Activated CD8-positive, alpha-beta memory T cell treated with anti-CD3 and anti-CD28 coated beads, Interleukin-2, amount 10 ng/mL, durations not matched to agents 7 days and 5 days (primary cell): ENCODE data around the gene SPX. TPM values are rescaled to one million over a fixed set of nuclear protein-coding genes. Genes with fewer than 3 reads are reported as not detected.

Experiments used
- ATAC-seq: fragments of 150-1000 bp; cut with Tn5 transposase; one replicate; pipeline ENCODE4 v1.10.0; 2021; ENCODE audit warnings: moderate library complexity
- CTCF ChIA-PET: fragments of 350-600 bp; sonication (Branson Sonifier 250); formaldehyde crosslinking; loops from one replicate; lab custom pipeline; 2021; ENCODE audit warnings: antibody characterized with exemption; lab: Charles Lee
- DNase-seq: peaks from one replicate; pipeline ENCODE4 v3.0.0-alpha.2; 2020
- H3K27ac Mint-ChIP-seq: one replicate; pipeline ENCODE4 v1.8.0; 2021; ENCODE audit warnings: mild to moderate bottlenecking, mixed read lengths
- H3K27me3 Mint-ChIP-seq: one replicate; pipeline ENCODE4 v1.8.0; 2021; ENCODE audit warnings: mixed read lengths
- H3K36me3 Mint-ChIP-seq: one replicate; pipeline ENCODE4 v1.8.0; 2021; ENCODE audit warnings: mild to moderate bottlenecking, mixed read lengths
- H3K4me1 Mint-ChIP-seq: one replicate; pipeline ENCODE4 v1.8.0; 2021; ENCODE audit warnings: mixed read lengths
- H3K4me3 Mint-ChIP-seq: one replicate; pipeline ENCODE4 v1.8.0; 2021; ENCODE audit warnings: mild to moderate bottlenecking, moderate library complexity, mixed read lengths
- H3K9me3 Mint-ChIP-seq: one replicate; pipeline ENCODE4 v1.8.0; 2022; ENCODE audit warnings: low read depth, mixed read lengths
- total RNA-seq, 2 experiments: library from RNA; stranded (reverse); gene quantifications; one replicate each; pipeline ENCODE4 v1.2.3, GENCODE V29; 2021

Gene SPX
- total RNA-seq, 2 experiments from 2014 or later: 0.40 to 0.64 TPM

- no peaks in the 10 kb centered on the region for H3K36me3 Mint-ChIP-seq
- CTCF ChIA-PET: no interaction called here
- no peak for DNase-seq
- ATAC-seq: no peak
- peaks cover under 1% of the 10 kb centered on the region for H3K4me1 Mint-ChIP-seq
- H3K9me3 Mint-ChIP-seq: no peaks in the 10 kb centered on the region
- no peak overlapping the region for H3K4me3 Mint-ChIP-seq
- peaks cover 4% of the 10 kb centered on the region for H3K27me3 Mint-ChIP-seq
- H3K27ac Mint-ChIP-seq: no peak overlapping the region
These were observed 19.5 kb downstream of the SPX start for GRCh38 chr12:21545557-21545956.

GRCh38 chr12:21546716-21547115, 20.6 kb downstream of the SPX start:
- ATAC-seq (no peak), DNase-seq (no peak)
- CTCF ChIA-PET: no interaction called here
- H3K27me3 Mint-ChIP-seq: peaks cover 4% of the 10 kb centered on the region
- no peak overlapping the region for H3K27ac Mint-ChIP-seq
- no peaks in the 10 kb centered on the region for H3K9me3 Mint-ChIP-seq
- no peaks in the 10 kb centered on the region for H3K4me1 Mint-ChIP-seq
- no peaks in the 10 kb centered on the region for H3K36me3 Mint-ChIP-seq
- H3K4me3 Mint-ChIP-seq: no peak overlapping the region

- Mint-ChIP-seq H3K27ac (no peak overlapping the region), H3K9me3 (no peaks in the 10 kb centered on the region), H3K4me1 (no peaks in the 10 kb centered on the region), H3K27me3 (peaks cover 4% of the 10 kb centered on the region), H3K36me3 (no peaks in the 10 kb centered on the region), H3K4me3 (no peak overlapping the region)
- no peak for DNase-seq
- no peak for ATAC-seq
- CTCF ChIA-PET: no interaction called here
These were observed 21.3 kb downstream of the SPX start for GRCh38 chr12:21547437-21547836.

GRCh38 chr12:21551841-21552465, 25.9 kb downstream of the SPX start:
- no peaks in the 10 kb centered on the region for H3K4me1 Mint-ChIP-seq
- H3K9me3 Mint-ChIP-seq: no peaks in the 10 kb centered on the region
- no peak overlapping the region for H3K27ac Mint-ChIP-seq
- no peaks in the 10 kb centered on the region for H3K27me3 Mint-ChIP-seq
- H3K4me3 Mint-ChIP-seq: no peak overlapping the region
- no peaks in the 10 kb centered on the region for H3K36me3 Mint-ChIP-seq
- ATAC-seq: no peak
- no peak for DNase-seq
- CTCF ChIA-PET: no interaction called here

GRCh38 chr12:21552635-21553328, 26.7 kb downstream of the SPX start:
- CTCF ChIA-PET: no interaction called here
- DNase-seq: no peak
- Mint-ChIP-seq H3K9me3 (no peaks in the 10 kb centered on the region), H3K4me3 (no peak overlapping the region), H3K4me1 (no peaks in the 10 kb centered on the region), H3K27me3 (no peaks in the 10 kb centered on the region), H3K27ac (no peak overlapping the region), H3K36me3 (no peaks in the 10 kb centered on the region)
- ATAC-seq: no peak

- DNase-seq: no peak
- ATAC-seq: no peak
- Mint-ChIP-seq H3K4me1 (no peaks in the 10 kb centered on the region), H3K27ac (no peak overlapping the region), H3K27me3 (no peaks in the 10 kb centered on the region), H3K4me3 (no peak overlapping the region), H3K36me3 (no peaks in the 10 kb centered on the region), H3K9me3 (no peaks in the 10 kb centered on the region)
- CTCF ChIA-PET: no interaction called here
These were observed 27.2 kb downstream of the SPX start for GRCh38 chr12:21553329-21553675.

- CTCF ChIA-PET: no interaction called here
- Mint-ChIP-seq H3K4me1 (peaks cover 13% of the 10 kb centered on the region), H3K27me3 (no peaks in the 10 kb centered on the region), H3K4me3 (no peak overlapping the region), H3K9me3 (no peaks in the 10 kb centered on the region), H3K36me3 (no peaks in the 10 kb centered on the region), H3K27ac (no peak overlapping the region)
- ATAC-seq (no peak), DNase-seq (no peak)
These were observed 32.1 kb downstream of the SPX start for GRCh38 chr12:21558100-21558679.

- Mint-ChIP-seq H3K36me3 (no peaks in the 10 kb centered on the region), H3K27ac (no peak overlapping the region), H3K27me3 (no peaks in the 10 kb centered on the region), H3K4me1 (peaks cover 13% of the 10 kb centered on the region), H3K9me3 (no peaks in the 10 kb centered on the region), H3K4me3 (no peak overlapping the region)
- CTCF ChIA-PET: no interaction called here
- no peak for ATAC-seq
- no peak for DNase-seq
These were observed 33.9 kb downstream of the SPX start for GRCh38 chr12:21559855-21560569.

- CTCF ChIA-PET: no interaction called here
These were observed 35.1 kb downstream of the SPX start for GRCh38 chr12:21561158-21561557.

GRCh38 chr12:21562859-21563258, 36.8 kb downstream of the SPX start:
- Mint-ChIP-seq H3K36me3 (no peaks in the 10 kb centered on the region), H3K27ac (no peak overlapping the region), H3K9me3 (no peaks in the 10 kb centered on the region), H3K27me3 (no peaks in the 10 kb centered on the region), H3K4me3 (no peak overlapping the region), H3K4me1 (peaks cover 13% of the 10 kb centered on the region)
- DNase-seq (no peak), ATAC-seq (no peak)
- CTCF ChIA-PET: no interaction called here

More at GRCh38 chr12:21561158-21561557, 35.1 kb downstream of the SPX start:
- DNase-seq: no peak
- H3K27ac Mint-ChIP-seq: peak overlapping the region; percentile 25
- H3K36me3 Mint-ChIP-seq: no peaks in the 10 kb centered on the region
- no peak overlapping the region for H3K4me3 Mint-ChIP-seq
- peak; percentile 36 for ATAC-seq
- H3K9me3 Mint-ChIP-seq: no peaks in the 10 kb centered on the region
- H3K4me1 Mint-ChIP-seq: peaks cover 13% of the 10 kb centered on the region
- H3K27me3 Mint-ChIP-seq: no peaks in the 10 kb centered on the region

- H3K27me3 Mint-ChIP-seq: no peaks in the 10 kb centered on the region
- H3K36me3 Mint-ChIP-seq: no peaks in the 10 kb centered on the region
- no peaks in the 10 kb centered on the region for H3K9me3 Mint-ChIP-seq
- H3K4me3 Mint-ChIP-seq: no peak overlapping the region
- CTCF ChIA-PET: no interaction called here
- H3K4me1 Mint-ChIP-seq: no peaks in the 10 kb centered on the region
- no peak for DNase-seq
- H3K27ac Mint-ChIP-seq: no peak overlapping the region
- no peak for ATAC-seq
These were observed 40.3 kb downstream of the SPX start for GRCh38 chr12:21566223-21566906.

GRCh38 chr12:21566907-21567394, 40.9 kb downstream of the SPX start:
- no peaks in the 10 kb centered on the region for H3K27me3 Mint-ChIP-seq
- no peaks in the 10 kb centered on the region for H3K4me1 Mint-ChIP-seq
- no peak for ATAC-seq
- H3K36me3 Mint-ChIP-seq: no peaks in the 10 kb centered on the region
- H3K4me3 Mint-ChIP-seq: no peak overlapping the region
- no peak overlapping the region for H3K27ac Mint-ChIP-seq
- no peaks in the 10 kb centered on the region for H3K9me3 Mint-ChIP-seq
- DNase-seq: no peak
- CTCF ChIA-PET: no interaction called here

- Mint-ChIP-seq H3K27ac (no peak overlapping the region), H3K27me3 (no peaks in the 10 kb centered on the region), H3K9me3 (no peaks in the 10 kb centered on the region), H3K4me3 (no peak overlapping the region), H3K36me3 (no peaks in the 10 kb centered on the region), H3K4me1 (no peaks in the 10 kb centered on the region)
- ATAC-seq (no peak), DNase-seq (no peak)
- CTCF ChIA-PET: interaction anchor here (1.0 kb wide), 1 partner anchor 114 kb away, joined by 4 read pairs; no protein-coding TSS in a partner anchor
These were observed 42.0 kb downstream of the SPX start for GRCh38 chr12:21568115-21568514.
